B cell (primary cell): ENCODE measurements around the gene NUP58. TPM values are rescaled to one million over a fixed set of nuclear protein-coding genes. Genes with fewer than 3 reads are reported as not detected.

Source experiments
- ATAC-seq: fragments of 200-7000 bp; cut with Tn5 transposase; one replicate; pipeline ENCODE4 v1.10.0; 2021; ENCODE audit warnings: low read depth, mild to moderate bottlenecking, moderate number of reproducible peaks, moderate library complexity
- CTCF ChIA-PET: fragments of 350-600 bp; sonication (Branson Sonifier 250); formaldehyde crosslinking; loops from one replicate; lab custom pipeline; 2021; ENCODE audit warnings: antibody characterized with exemption, inconsistent platforms; lab: Charles Lee
- POLR2A ChIA-PET: fragments of 350-600 bp; sonication (Branson Sonifier 250); formaldehyde crosslinking; loops from one replicate; lab custom pipeline; 2021; ENCODE audit warnings: antibody characterized with exemption; lab: Charles Lee
- DNase-seq: peaks from one replicate; pipeline ENCODE4 v3.0.0; 2013
- H2AFZ ChIP-seq: 2 replicates; pipeline ENCODE4 v1.6.1; 2012; ENCODE audit warnings: mild to moderate bottlenecking, low read depth, low read length; ENCODE audit not compliant: insufficient read depth, poor library complexity, severe bottlenecking
- H3K27ac ChIP-seq, 2 donors: 1 replicate in 1 of 2; 2 replicates in 1 of 2; pipeline ENCODE4 v1.5.1; 2012 to 2013; ENCODE audit warnings: low read length in 2 of 2, mild to moderate bottlenecking in 2 of 2, moderate library complexity in 1 of 2
- H3K27me3 ChIP-seq, 4 experiments: fragments of 200-600 bp in 1 of 4; sonication (generic) in 1 of 4; replicated peaks in 1 of 4; 1 replicate in 2 of 4; 2 replicates in 2 of 4; pipeline versions ENCODE4 v1.6.1 to v1.7.0; 2013 to 2016; ENCODE audit warnings: low read length in 3 of 4, mild to moderate bottlenecking in 2 of 4, mixed read lengths in 1 of 4, moderate library complexity in 1 of 4; ENCODE audit not compliant: insufficient read depth in 4 of 4, control insufficient read depth in 3 of 4; ENCODE audit errors: control extremely low read depth in 1 of 4
- H3K36me3 ChIP-seq, 2 experiments: replicated peaks in 1 of 2; 1 replicate in 1 of 2; 2 replicates in 1 of 2; pipeline versions ENCODE4 v1.6.1 to v1.7.1; 2013; ENCODE audit warnings: low read length in 1 of 2; ENCODE audit not compliant: insufficient read depth in 2 of 2, control insufficient read depth in 1 of 2; ENCODE audit errors: control extremely low read depth in 1 of 2, extremely low read depth in 1 of 2
- H3K4me1 ChIP-seq, 2 donors: fragments of 200-600 bp in 1 of 2; sonication (generic) in 1 of 2; 1 replicate in 1 of 2; 2 replicates in 1 of 2; pipeline versions ENCODE4 v1.5.1 to v1.6.1; 2013 to 2017; ENCODE audit warnings: low read length in 2 of 2; ENCODE audit not compliant: control insufficient read depth in 2 of 2, insufficient read depth in 2 of 2
- H3K4me2 ChIP-seq: replicated peaks from 2 replicates; pipeline ENCODE3; 2012; ENCODE audit warnings: mild to moderate bottlenecking, low read depth, low read length; ENCODE audit not compliant: poor library complexity, severe bottlenecking
- H3K4me3 ChIP-seq, 5 experiments: fragments of 200-600 bp in 1 of 5; sonication (generic) in 1 of 5; 1 replicate in 3 of 5; 2 replicates in 2 of 5; pipeline versions ENCODE4 v1.5.1 to v1.7.0; 2011 to 2016; ENCODE audit warnings: low read length in 4 of 5, mild to moderate bottlenecking in 4 of 5, low read depth in 2 of 5, control low read depth in 1 of 5, moderate library complexity in 1 of 5; ENCODE audit not compliant: insufficient read depth in 1 of 5; ENCODE audit errors: control extremely low read depth in 1 of 5, extremely low read depth in 1 of 5
- H3K79me2 ChIP-seq: fragments of 200-600 bp; sonication (generic); one replicate; pipeline ENCODE4 v1.6.0; 2016; ENCODE audit warnings: low read length; ENCODE audit not compliant: control insufficient read depth, insufficient read depth
- H3K9ac ChIP-seq: fragments of 200-600 bp; sonication (generic); 2 replicates; pipeline ENCODE4 v1.6.1; 2017; ENCODE audit warnings: mild to moderate bottlenecking, low read length, moderate library complexity
- H3K9me3 ChIP-seq, 3 donors: one replicate each; pipeline versions ENCODE4 v1.6.1 to v1.7.1; 2013; ENCODE audit warnings: low read length in 2 of 3; ENCODE audit not compliant: control insufficient read depth in 2 of 3, insufficient read depth in 1 of 3; ENCODE audit errors: control extremely low read depth in 1 of 3
- H4K20me1 ChIP-seq: 2 replicates; pipeline ENCODE4 v1.6.0; 2012; ENCODE audit warnings: mild to moderate bottlenecking, low read length; ENCODE audit not compliant: insufficient read depth, control insufficient read depth, poor library complexity, severe bottlenecking
- H3K27ac Mint-ChIP-seq: one replicate; pipeline ENCODE4 v1.8.0; 2021; ENCODE audit warnings: mixed read lengths
- H3K27me3 Mint-ChIP-seq: one replicate; pipeline ENCODE4 v1.8.0; 2021; ENCODE audit warnings: mixed read lengths
- H3K4me1 Mint-ChIP-seq: one replicate; pipeline ENCODE4 v1.8.0; 2021; ENCODE audit warnings: mixed read lengths
- H3K4me3 Mint-ChIP-seq: one replicate; pipeline ENCODE4 v1.8.0; 2021; ENCODE audit warnings: mixed read lengths
- H3K9me3 Mint-ChIP-seq: one replicate; pipeline ENCODE4 v1.8.0; 2022; ENCODE audit warnings: mixed read lengths; ENCODE audit not compliant: insufficient read depth
- CTCF ChIP-seq: fragments of 200-600 bp; IDR thresholded peaks from one replicate; pipeline ENCODE4 v1.8.0; 2022; ENCODE audit warnings: antibody characterized with exemption, mild to moderate bottlenecking
- EZH2 ChIP-seq: IDR thresholded peaks from 2 replicates; pipeline ENCODE4 v1.6.1; 2012; ENCODE audit warnings: borderline replicate concordance, low read depth, mild to moderate bottlenecking, moderate library complexity, low read length; ENCODE audit not compliant: insufficient read depth, poor library complexity, severe bottlenecking
- WGBS: methylation state at CpG from one replicate; pipeline ENCODE4 v1.1.5; 2013; ENCODE audit warnings: missing lambda C conversion rate; ENCODE audit not compliant: insufficient coverage; 5-methylcytosine and 5-hydroxymethylcytosine counted together
- intact Hi-C: fragments of 100-400 bp; cut with micrococcal nuclease; formaldehyde crosslinking; loops from one replicate; pipeline ENCODE4 v1.10.0; 2022
- polyA plus RNA-seq: library from polyadenylated mRNA; depleted of rRNA; stranded (reverse); fragments of >200 nt; gene quantifications from 2 replicates; pipeline ENCODE4 v1.2.3, GENCODE V29; 2012
- total RNA-seq, 2 donors: library from RNA; stranded (reverse); fragments of 120-200 nt in 1 of 2; gene quantifications; 1 replicate in 1 of 2; 2 replicates in 1 of 2; pipeline versions ENCODE4 v1.2.3 to v1.2.4, GENCODE V29; 2013 to 2022

Gene NUP58
- total and polyA plus RNA-seq, 2 donors (not counting 1 experiment from before 2014, with no cell fraction given): 11.8 to 41.0 TPM

GRCh38 chr13:25286308-25286968, 15.0 kb upstream of the NUP58 start:
- H3K4me3 Mint-ChIP-seq: peak overlapping the region; percentile 97
- no peaks in the 10 kb centered on the region for H3K9me3 Mint-ChIP-seq
- peaks cover 8% of the 10 kb centered on the region for H4K20me1 ChIP-seq
- ChIA-PET CTCF (interaction anchor here (1.1 to 2.3 kb wide), 5 partner anchors 11 to 899 kb away, joined by 3 to 12 read pairs (median 5); partner anchors contain the start of gene NUP58), POLR2A (no interaction called here)
- TF ChIP-seq CTCF: no peak
- no peak for TF ChIP-seq EZH2
- peaks cover 47% of the 10 kb centered on the region for H3K4me1 Mint-ChIP-seq
- DNase-seq: peak; percentile 90
- peak; percentile 23 for ATAC-seq
- no peak overlapping the region for H2AFZ ChIP-seq
- H3K79me2 ChIP-seq: peaks cover 45% of the 10 kb centered on the region
- H3K27me3 ChIP-seq: peaks cover 0 to 11% (median 2%) of the 10 kb centered on the region in 4 experiments
- H3K36me3 ChIP-seq: no peaks in the 10 kb centered on the region
- peak overlapping the region; percentile 74 to 98 (median 94) for H3K4me3 ChIP-seq
- intact Hi-C loops: loop anchor here (2.0 to 10.0 kb wide), 8 partner anchors 34 to 1966 kb away; partner anchors contain the start of genes CDK8, MIPEP, RPL21 and USP12
- H3K9me3 ChIP-seq: no peaks in the 10 kb centered on the region
- H3K9ac ChIP-seq: peak overlapping the region; percentile 100
- H3K4me2 ChIP-seq: peak overlapping the region; percentile 85
- H3K27ac ChIP-seq: peak overlapping the region; percentile 99 to 100
- H3K27ac Mint-ChIP-seq: peak overlapping the region; percentile 98
- peaks cover 9% of the 10 kb centered on the region for H3K27me3 Mint-ChIP-seq
- peaks cover 19 to 25% of the 10 kb centered on the region in 2 donors for H3K4me1 ChIP-seq
- 2% methylated on average over 15 of the region's 25 CpGs for WGBS
